Stromal cell of bone marrow (primary cell): ENCODE measurements around the gene RWDD4.

ENCODE experiments used
- DNase-seq: peaks from one replicate; pipeline ENCODE4 v3.0.0-alpha.2; 2012; ENCODE audit warnings: low read depth

RWDD4 gene

DNA sequence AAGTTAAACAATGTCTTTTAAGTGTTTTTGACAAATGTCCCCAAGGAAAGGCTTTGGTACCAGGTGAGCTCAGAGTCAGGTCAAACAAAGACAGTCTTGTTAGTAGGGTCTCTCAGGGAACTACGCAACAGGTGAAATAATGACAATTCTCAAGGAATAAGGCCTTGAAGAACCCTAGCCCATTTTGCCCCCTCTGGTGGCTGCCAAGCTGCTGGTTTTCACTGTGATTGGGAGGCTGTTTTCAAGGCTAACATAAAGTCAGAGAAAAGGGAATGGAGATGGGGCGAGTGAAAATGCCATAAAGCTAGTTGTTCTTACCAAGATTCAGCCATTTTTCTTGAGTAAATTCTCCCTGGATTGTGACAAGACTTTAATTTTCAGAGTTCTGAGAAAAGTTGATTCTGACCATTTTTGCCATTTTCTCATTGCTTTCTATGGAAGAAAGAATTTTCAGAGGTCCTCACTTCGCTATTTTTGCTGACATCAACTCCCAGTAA, 58.7 kb downstream of the RWDD4 start:
- DNase-seq = no peak

DNA sequence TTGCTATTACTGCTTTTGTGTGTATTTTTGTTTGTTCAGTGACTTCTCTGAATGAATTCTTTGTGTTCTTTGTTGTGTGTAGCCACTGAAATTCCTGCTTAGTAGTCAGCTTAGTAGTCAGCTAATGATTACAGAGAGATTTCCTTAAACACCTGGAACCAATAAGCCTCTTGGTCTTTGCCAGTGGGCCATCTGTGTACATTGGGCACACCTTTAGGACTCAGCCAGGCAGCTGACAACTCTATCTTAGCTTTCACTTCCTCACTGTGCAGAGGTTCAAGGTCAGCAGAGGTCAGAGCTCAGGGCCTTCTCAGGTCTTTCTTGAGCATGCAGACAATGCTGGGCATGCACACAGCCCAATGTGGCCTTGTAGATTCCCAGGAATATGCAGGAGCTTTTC, 59.3 kb downstream of the RWDD4 start:
- no peak for DNase-seq

DNA sequence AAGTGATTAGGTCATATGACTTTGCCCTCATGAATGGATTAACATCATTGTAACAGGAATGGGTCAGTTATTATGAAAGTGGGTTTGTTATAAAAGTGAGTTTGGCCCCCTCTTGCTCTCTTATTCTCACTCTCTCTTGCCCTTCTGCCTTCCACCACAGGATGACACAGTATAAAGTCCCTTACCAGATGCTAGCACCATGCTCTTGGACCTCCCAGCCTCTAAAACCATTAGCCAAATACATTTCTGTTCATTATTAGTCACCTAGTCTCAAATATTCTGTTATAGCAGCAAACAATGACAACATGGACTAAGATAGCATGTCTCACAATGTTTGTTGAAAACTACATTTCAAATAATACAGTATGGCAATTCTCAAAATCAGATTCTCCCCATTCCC, 59.7 kb downstream of the RWDD4 start:
- no peak for DNase-seq

DNA sequence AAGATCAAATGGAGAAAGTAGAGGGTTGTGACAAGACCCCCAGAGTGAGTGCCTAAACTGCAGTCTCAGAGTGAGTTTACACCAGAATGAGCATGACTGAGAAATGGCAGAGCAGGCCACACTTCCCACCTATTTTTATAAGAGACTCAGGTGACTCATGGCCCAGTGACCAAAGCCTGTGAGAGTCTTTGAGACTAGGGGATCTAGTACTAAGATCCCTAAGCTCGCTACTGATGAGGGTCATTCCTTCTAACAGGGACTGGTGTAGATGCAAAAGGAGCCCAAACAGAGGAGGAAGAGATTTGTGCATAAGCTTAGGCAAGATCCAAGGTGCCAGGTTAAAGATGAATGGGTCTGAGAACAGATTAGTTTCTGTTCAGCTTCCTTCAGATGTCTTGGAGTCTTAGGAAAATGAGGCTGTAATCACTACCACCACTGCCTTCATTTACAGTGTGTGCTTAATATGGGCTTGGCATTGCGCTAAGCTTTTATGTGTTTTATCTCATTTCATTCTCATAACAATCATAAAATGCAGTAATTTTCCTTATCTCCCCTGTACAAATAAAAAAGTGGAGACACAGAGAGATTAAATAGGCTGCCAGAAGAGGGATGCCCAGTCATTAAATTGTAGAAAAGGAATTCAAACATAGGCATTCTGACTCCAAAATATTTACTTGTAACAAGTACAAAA, 62.8 kb downstream of the RWDD4 start:
- no peak for DNase-seq

DNA sequence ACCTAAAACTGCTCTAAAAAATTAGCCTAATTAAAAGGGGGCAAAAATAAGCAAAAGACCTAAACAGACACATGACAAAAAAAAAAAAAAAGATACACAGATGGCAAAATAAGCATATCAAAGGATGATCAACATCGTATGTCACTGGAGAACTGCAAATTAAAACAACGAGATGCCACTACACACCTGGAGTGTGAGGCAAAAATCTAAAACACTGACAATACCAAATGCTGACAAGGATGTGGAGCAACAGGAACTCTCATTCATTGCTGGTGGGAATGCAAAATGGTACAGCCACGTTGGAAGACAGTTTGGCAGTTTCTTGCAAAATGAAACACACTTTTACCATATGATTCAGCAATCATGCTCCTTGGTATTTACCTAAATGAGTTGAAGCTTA, 64.2 kb downstream of the RWDD4 start:
- DNase-seq = no peak

DNA sequence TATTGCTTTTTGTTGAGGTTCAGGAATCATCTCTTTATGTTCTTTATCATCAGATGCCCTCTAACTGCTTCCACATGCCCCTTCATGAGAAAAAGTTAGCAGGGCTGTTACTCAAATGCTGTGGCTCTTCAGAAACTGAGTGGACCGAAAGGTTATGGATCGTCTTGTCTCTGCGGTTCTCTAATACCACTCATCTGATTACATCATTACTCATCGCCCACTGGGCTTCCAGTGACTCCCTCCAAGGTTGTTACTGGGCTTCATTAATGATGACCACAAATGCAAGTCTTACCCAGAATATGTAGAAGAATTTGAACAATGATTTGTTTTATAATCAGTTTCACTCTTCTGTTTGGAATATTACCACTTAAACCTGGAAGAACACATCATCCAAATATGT, 67.7 kb downstream of the RWDD4 start:
- DNase-seq = no peak
